Prostate gland (tissue), 2 donors: ENCODE data around the gene ANKRD45.

Experiments used
- CTCF ChIP-seq, 4 experiments: fragments of 200-600 bp in 2 of 4; fragments of 450-650 bp in 2 of 4; sonication (generic) in 2 of 4; IDR thresholded peaks; 1 replicate in 3 of 4; 2 replicates in 1 of 4; pipeline ENCODE4 v1.5.1; 2016 to 2019; ENCODE audit warnings: antibody characterized with exemption in 4 of 4, mild to moderate bottlenecking in 2 of 4, moderate library complexity in 2 of 4
- POLR2A ChIP-seq: fragments of 450-650 bp; IDR thresholded peaks from one replicate; pipeline ENCODE4 v1.6.1; 2016; ENCODE audit warnings: antibody characterized with exemption, mild to moderate bottlenecking
- POLR2AphosphoS5 ChIP-seq: sonication (generic); formaldehyde crosslinking; IDR thresholded peaks from one replicate; pipeline ENCODE4 v1.6.1; 2017; ENCODE audit warnings: antibody characterized with exemption

- TF ChIP-seq CTCF (IDR thresholded peaks at IDR 0.05) (no peak), POLR2AphosphoS5 (no peak), POLR2A (no peak)
Measured at GRCh38 chr1:173639102-173639501, 30.5 kb downstream of the ANKRD45 start.
